HL-60 (cell line): ENCODE results near the gene TMX4.

Experiments used
- DNase-seq, 2 experiments: peaks; one replicate each; pipeline ENCODE4 v3.0.0-alpha.2; 2010 to 2020; ENCODE audit warnings: low read depth in 1 of 2, low spot score in 1 of 2
- H3K27ac ChIP-seq: fragments of 250-450 bp; sonication (Bioruptor Pico); replicated peaks from 2 replicates; pipeline ENCODE4 v1.5.1; 2020; ENCODE audit warnings: mild to moderate bottlenecking, moderate library complexity
- H3K27me3 ChIP-seq: fragments of 250-450 bp; sonication (Bioruptor Pico); 2 replicates; pipeline ENCODE4 v1.5.1; 2021; ENCODE audit warnings: mild to moderate bottlenecking, moderate library complexity; ENCODE audit not compliant: insufficient read depth, poor library complexity, severe bottlenecking
- H3K4me3 ChIP-seq: replicated peaks from 2 replicates; pipeline ENCODE4 v1.5.1; 2011; ENCODE audit warnings: mild to moderate bottlenecking, control low read depth, low read length; ENCODE audit not compliant: insufficient read depth
- GABPA ChIP-seq: IDR thresholded peaks from 2 replicates; pipeline ENCODE4 v1.6.1; 2012; ENCODE audit warnings: low read depth
- POLR2AphosphoS5 ChIP-seq: IDR thresholded peaks from 2 replicates; pipeline ENCODE4 v1.6.1; 2012; ENCODE audit warnings: low read depth
- SPI1 ChIP-seq: IDR thresholded peaks from 2 replicates; pipeline ENCODE4 v1.6.1; 2012; ENCODE audit warnings: low read depth, mild to moderate bottlenecking, borderline replicate concordance
- TF ChIP-seq, protein P1 (sequence below): IDR thresholded peaks from one replicate; pipeline ENCODE4 v1.5.1; 2011; ENCODE audit warnings: low read length, control low read depth, inconsistent platforms; ENCODE audit not compliant: insufficient read depth
- TF ChIP-seq, protein P2 (sequence below): IDR thresholded peaks from 2 replicates; pipeline ENCODE4 v1.6.1; 2012; ENCODE audit warnings: low read depth; ENCODE audit not compliant: insufficient replicate concordance

Gene TMX4

DNA sequence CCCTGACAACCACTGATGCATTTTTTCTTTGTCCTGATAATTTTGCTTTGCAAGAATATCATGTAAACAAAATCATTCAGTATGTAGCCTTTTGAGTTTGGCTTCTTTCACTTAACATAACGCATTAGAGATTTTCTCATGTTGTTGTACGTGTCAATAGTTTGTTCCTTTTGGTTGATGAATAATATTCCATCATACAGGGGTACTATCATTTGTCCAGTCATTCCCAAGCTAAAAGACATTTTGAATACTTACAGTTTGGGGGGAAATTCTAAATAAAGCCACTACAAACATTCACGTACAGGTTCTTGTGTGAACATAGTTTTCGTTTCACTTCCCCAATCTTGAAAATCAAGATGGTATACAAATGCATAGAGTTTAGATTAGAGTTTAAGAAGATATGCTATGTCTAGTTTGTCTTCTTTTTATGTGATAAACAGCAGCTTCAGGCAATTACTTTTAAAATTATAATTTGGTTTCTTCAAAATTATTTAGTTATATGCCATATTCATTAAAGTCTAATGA is 84.5 kb downstream of the TMX4 start:
- TF ChIP-seq, protein P1, sequence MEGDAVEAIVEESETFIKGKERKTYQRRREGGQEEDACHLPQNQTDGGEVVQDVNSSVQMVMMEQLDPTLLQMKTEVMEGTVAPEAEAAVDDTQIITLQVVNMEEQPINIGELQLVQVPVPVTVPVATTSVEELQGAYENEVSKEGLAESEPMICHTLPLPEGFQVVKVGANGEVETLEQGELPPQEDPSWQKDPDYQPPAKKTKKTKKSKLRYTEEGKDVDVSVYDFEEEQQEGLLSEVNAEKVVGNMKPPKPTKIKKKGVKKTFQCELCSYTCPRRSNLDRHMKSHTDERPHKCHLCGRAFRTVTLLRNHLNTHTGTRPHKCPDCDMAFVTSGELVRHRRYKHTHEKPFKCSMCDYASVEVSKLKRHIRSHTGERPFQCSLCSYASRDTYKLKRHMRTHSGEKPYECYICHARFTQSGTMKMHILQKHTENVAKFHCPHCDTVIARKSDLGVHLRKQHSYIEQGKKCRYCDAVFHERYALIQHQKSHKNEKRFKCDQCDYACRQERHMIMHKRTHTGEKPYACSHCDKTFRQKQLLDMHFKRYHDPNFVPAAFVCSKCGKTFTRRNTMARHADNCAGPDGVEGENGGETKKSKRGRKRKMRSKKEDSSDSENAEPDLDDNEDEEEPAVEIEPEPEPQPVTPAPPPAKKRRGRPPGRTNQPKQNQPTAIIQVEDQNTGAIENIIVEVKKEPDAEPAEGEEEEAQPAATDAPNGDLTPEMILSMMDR, result no peak
- TF ChIP-seq, protein P2, sequence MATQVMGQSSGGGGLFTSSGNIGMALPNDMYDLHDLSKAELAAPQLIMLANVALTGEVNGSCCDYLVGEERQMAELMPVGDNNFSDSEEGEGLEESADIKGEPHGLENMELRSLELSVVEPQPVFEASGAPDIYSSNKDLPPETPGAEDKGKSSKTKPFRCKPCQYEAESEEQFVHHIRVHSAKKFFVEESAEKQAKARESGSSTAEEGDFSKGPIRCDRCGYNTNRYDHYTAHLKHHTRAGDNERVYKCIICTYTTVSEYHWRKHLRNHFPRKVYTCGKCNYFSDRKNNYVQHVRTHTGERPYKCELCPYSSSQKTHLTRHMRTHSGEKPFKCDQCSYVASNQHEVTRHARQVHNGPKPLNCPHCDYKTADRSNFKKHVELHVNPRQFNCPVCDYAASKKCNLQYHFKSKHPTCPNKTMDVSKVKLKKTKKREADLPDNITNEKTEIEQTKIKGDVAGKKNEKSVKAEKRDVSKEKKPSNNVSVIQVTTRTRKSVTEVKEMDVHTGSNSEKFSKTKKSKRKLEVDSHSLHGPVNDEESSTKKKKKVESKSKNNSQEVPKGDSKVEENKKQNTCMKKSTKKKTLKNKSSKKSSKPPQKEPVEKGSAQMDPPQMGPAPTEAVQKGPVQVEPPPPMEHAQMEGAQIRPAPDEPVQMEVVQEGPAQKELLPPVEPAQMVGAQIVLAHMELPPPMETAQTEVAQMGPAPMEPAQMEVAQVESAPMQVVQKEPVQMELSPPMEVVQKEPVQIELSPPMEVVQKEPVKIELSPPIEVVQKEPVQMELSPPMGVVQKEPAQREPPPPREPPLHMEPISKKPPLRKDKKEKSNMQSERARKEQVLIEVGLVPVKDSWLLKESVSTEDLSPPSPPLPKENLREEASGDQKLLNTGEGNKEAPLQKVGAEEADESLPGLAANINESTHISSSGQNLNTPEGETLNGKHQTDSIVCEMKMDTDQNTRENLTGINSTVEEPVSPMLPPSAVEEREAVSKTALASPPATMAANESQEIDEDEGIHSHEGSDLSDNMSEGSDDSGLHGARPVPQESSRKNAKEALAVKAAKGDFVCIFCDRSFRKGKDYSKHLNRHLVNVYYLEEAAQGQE, result no peak
- 0 out of 2 replicates have a peak, but pooled peaks have one; percentile 13 for TF ChIP-seq SPI1
- no peak for TF ChIP-seq GABPA
- TF ChIP-seq POLR2AphosphoS5, result no peak
- Histone ChIP-seq H3K4me3 (no peak overlapping the region), H3K27me3 (no peaks in the 10 kb centered on the region), H3K27ac (no peak overlapping the region)
- no peak for DNase-seq

DNA sequence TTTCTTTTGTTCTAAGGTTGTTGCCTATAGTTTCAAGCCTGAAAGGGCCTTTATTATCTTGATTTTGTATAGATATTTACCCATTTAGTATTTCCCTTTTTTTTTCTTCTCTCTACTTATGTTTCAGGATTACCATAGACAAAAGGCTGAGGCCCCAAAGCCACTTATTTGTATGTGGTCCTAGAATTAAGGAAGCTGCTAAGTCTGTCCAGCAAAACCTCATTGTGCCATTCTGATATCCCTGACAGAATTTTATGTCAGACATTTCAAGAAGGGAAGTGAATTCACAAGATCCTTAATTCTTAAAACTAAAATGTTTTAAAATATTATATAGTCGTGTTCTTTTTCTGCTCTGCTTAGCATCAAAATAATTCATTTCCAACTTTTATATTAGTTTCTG is 86.2 kb downstream of the TMX4 start:
- no peaks in the 10 kb centered on the region for H3K27me3 ChIP-seq
- no peak for DNase-seq
- no peak for TF ChIP-seq SPI1
- TF ChIP-seq, protein P1, result no peak
- no peak for TF ChIP-seq POLR2AphosphoS5
- TF ChIP-seq, protein P2, result no peak
- TF ChIP-seq GABPA, result no peak
- H3K27ac ChIP-seq, result no peak overlapping the region
- H3K4me3 ChIP-seq, result no peak overlapping the region

DNA sequence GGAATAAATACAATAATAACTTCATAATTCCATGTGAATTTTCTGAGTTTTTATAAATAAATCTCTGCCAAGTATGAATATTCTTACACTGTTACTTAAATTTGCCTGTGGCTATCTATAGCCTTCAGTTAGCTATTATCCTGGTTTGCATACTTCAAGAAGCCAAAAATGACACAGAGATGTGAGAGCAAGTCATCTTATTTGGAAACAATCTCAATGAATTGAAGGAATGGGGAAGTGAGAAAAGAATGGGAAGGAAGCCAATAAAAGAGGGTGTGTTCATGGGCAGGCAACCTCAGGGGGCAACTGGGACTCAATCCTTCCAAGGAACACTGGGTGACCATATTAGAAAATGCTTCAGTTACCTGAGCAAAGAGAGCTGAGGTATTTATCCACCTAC is 89.2 kb downstream of the TMX4 start:
- Histone ChIP-seq H3K27me3 (no peaks in the 10 kb centered on the region), H3K27ac (no peak overlapping the region), H3K4me3 (no peak overlapping the region)
- no peak for DNase-seq
- no peak for TF ChIP-seq GABPA
- TF ChIP-seq, protein P2, result no peak
- TF ChIP-seq, protein P1, result no peak
- no peak for TF ChIP-seq POLR2AphosphoS5
- TF ChIP-seq SPI1, result peak; percentile 62
